ENCODE data around the gene ABHD10.

The ABHD10 gene

GRCh38 chr3:112012205-112012992 is 33.6 kb downstream of the ABHD10 start:
- Histone ChIP-seq H3K27me3 (ENCODE audit: insufficient read depth, low read depth, severe bottlenecking) (no peaks in the 10 kb centered on the region), H3K4me3 (ENCODE audit: low read depth, low read length) (no peak overlapping the region), H3K9me3 (ENCODE audit: severe bottlenecking) (no peaks in the 10 kb centered on the region), H3K36me3 (peaks cover 26% of the 10 kb centered on the region), H3K27ac (no peak overlapping the region)
- no peak for DNase-seq
- no peak for TF ChIP-seq CTCF (IDR thresholded peaks at IDR 0.05; ENCODE audit: low read depth, low read length)

- DNase-seq: peak; percentile 74
- Histone ChIP-seq H3K27me3 (ENCODE audit: insufficient read depth, low read depth, severe bottlenecking) (no peaks in the 10 kb centered on the region), H3K36me3 (peaks cover 18% of the 10 kb centered on the region), H3K9me3 (ENCODE audit: severe bottlenecking) (no peaks in the 10 kb centered on the region), H3K4me3 (ENCODE audit: low read depth, low read length) (no peak overlapping the region), H3K27ac (peak overlapping the region; percentile 10; the same call in 1 of the 2 replicates)
- TF ChIP-seq CTCF (IDR thresholded peaks at IDR 0.05; ENCODE audit: low read depth, low read length): peak; percentile 65
These were observed 34.4 kb downstream of the ABHD10 start for GRCh38 chr3:112013058-112013783.

GRCh38 chr3:112013784-112014143 is 34.9 kb downstream of the ABHD10 start:
- DNase-seq: no peak
- H3K4me3 ChIP-seq (ENCODE audit: low read depth, low read length): no peak overlapping the region

GRCh38 chr3:112017091-112017490 is 38.3 kb downstream of the ABHD10 start:
- no peak for TF ChIP-seq CTCF (IDR thresholded peaks at IDR 0.05; ENCODE audit: low read depth, low read length)
- no peak overlapping the region for H3K4me3 ChIP-seq (ENCODE audit: low read depth, low read length)
- peaks cover 2% of the 10 kb centered on the region for H3K9me3 ChIP-seq (ENCODE audit: severe bottlenecking)
- H3K27ac ChIP-seq: no peak overlapping the region
- no peak for DNase-seq
- no peaks in the 10 kb centered on the region for H3K27me3 ChIP-seq (ENCODE audit: insufficient read depth, low read depth, severe bottlenecking)
- peaks cover 4% of the 10 kb centered on the region; the same call in 1 of the 2 replicates for H3K36me3 ChIP-seq

More at GRCh38 chr3:112013784-112014143, 34.9 kb downstream of the ABHD10 start:
- H3K27me3 ChIP-seq (ENCODE audit: insufficient read depth, low read depth, severe bottlenecking): no peaks in the 10 kb centered on the region
- no peak for TF ChIP-seq CTCF (IDR thresholded peaks at IDR 0.05; ENCODE audit: low read depth, low read length)
- peaks cover 14% of the 10 kb centered on the region for H3K36me3 ChIP-seq
- H3K27ac ChIP-seq: no peak overlapping the region
- no peaks in the 10 kb centered on the region for H3K9me3 ChIP-seq (ENCODE audit: severe bottlenecking)

GRCh38 chr3:112018712-112019111 is 39.9 kb downstream of the ABHD10 start:
- no peaks in the 10 kb centered on the region for H3K36me3 ChIP-seq
- H3K9me3 ChIP-seq (ENCODE audit: severe bottlenecking): peaks cover 3% of the 10 kb centered on the region
- no peak for TF ChIP-seq CTCF (IDR thresholded peaks at IDR 0.05; ENCODE audit: low read depth, low read length)
- DNase-seq: no peak
- H3K27me3 ChIP-seq (ENCODE audit: insufficient read depth, low read depth, severe bottlenecking): no peaks in the 10 kb centered on the region
- H3K4me3 ChIP-seq (ENCODE audit: low read depth, low read length): no peak overlapping the region
- H3K27ac ChIP-seq: no peak overlapping the region

Data from WERI-Rb-1 (cell line).